Measurements from ENCODE around the gene GPX2.

GPX2 gene

GRCh38 chr14:64960762-64961276 is 18.3 kb upstream of the GPX2 start:
- DNase-seq (ENCODE audit: low read depth): no peak

- DNase-seq (ENCODE audit: low read depth): no peak
These were observed 16.2 kb upstream of the GPX2 start for GRCh38 chr14:64958743-64959142.

GRCh38 chr14:64958201-64958600 is 15.7 kb upstream of the GPX2 start:
- no peak for DNase-seq (ENCODE audit: low read depth)

GRCh38 chr14:64956697-64957406 is 14.3 kb upstream of the GPX2 start:
- no peak for DNase-seq (ENCODE audit: low read depth)

- no peak for DNase-seq (ENCODE audit: low read depth)
These were observed 12.8 kb upstream of the GPX2 start for GRCh38 chr14:64955297-64955696.

- no peak for DNase-seq (ENCODE audit: low read depth)
These were observed 12.1 kb upstream of the GPX2 start for GRCh38 chr14:64954491-64955240.

GRCh38 chr14:64953661-64954060 is 11.1 kb upstream of the GPX2 start:
- DNase-seq (ENCODE audit: low read depth): no peak

- DNase-seq (ENCODE audit: low read depth): no peak
These were observed 10.7 kb upstream of the GPX2 start for GRCh38 chr14:64953310-64953654.

- DNase-seq (ENCODE audit: low read depth): no peak
These were observed 10.2 kb upstream of the GPX2 start for GRCh38 chr14:64952598-64953309.

- DNase-seq (ENCODE audit: low read depth): no peak
These were observed 9.2 kb upstream of the GPX2 start for GRCh38 chr14:64951724-64952123.

GRCh38 chr14:64951291-64951690 is 8.7 kb upstream of the GPX2 start:
- DNase-seq (ENCODE audit: low read depth): no peak

- no peak for DNase-seq (ENCODE audit: low read depth)
These were observed 8.3 kb upstream of the GPX2 start for GRCh38 chr14:64950889-64951288.

GRCh38 chr14:64948612-64949210 is 6.2 kb upstream of the GPX2 start:
- no peak for DNase-seq (ENCODE audit: low read depth)

GRCh38 chr14:64947710-64948611 is 5.4 kb upstream of the GPX2 start:
- no peak for DNase-seq (ENCODE audit: low read depth)

GRCh38 chr14:64946310-64947045 is 3.9 kb upstream of the GPX2 start:
- DNase-seq (ENCODE audit: low read depth): no peak

- DNase-seq (ENCODE audit: low read depth): no peak
These were observed 3.1 kb upstream of the GPX2 start for GRCh38 chr14:64945431-64946178.

- no peak for DNase-seq (ENCODE audit: low read depth)
These were observed 2.3 kb upstream of the GPX2 start for GRCh38 chr14:64944861-64945260.

- no peak for DNase-seq (ENCODE audit: low read depth)
These were observed 1.5 kb upstream of the GPX2 start for GRCh38 chr14:64944041-64944440.

GRCh38 chr14:64943556-64943955 is 1.0 kb upstream of the GPX2 start:
- no peak for DNase-seq (ENCODE audit: low read depth)

GRCh38 chr14:64940336-64940910 is 2.1 kb downstream of the GPX2 start:
- DNase-seq (ENCODE audit: low read depth): no peak
